ENCODE results near the gene FAM229A.

GRCh38 chr1:32335790-32336590 lies 26.3 kb downstream of the FAM229A start, which contains the start of gene MARCKSL1:
- peak; percentile 82 for TF ChIP-seq POLR2A (IDR thresholded peaks at IDR 0.05; ENCODE audit: extremely low read depth, insufficient read length)
- TF ChIP-seq, protein P1, sequence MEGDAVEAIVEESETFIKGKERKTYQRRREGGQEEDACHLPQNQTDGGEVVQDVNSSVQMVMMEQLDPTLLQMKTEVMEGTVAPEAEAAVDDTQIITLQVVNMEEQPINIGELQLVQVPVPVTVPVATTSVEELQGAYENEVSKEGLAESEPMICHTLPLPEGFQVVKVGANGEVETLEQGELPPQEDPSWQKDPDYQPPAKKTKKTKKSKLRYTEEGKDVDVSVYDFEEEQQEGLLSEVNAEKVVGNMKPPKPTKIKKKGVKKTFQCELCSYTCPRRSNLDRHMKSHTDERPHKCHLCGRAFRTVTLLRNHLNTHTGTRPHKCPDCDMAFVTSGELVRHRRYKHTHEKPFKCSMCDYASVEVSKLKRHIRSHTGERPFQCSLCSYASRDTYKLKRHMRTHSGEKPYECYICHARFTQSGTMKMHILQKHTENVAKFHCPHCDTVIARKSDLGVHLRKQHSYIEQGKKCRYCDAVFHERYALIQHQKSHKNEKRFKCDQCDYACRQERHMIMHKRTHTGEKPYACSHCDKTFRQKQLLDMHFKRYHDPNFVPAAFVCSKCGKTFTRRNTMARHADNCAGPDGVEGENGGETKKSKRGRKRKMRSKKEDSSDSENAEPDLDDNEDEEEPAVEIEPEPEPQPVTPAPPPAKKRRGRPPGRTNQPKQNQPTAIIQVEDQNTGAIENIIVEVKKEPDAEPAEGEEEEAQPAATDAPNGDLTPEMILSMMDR (IDR thresholded peaks at IDR 0.05; ENCODE audit: low read depth, low read length): no peak
- TF ChIP-seq MAX (IDR thresholded peaks at IDR 0.05; ENCODE audit: low read depth, low read length): no peak

Data from NB4 (cell line).